Stimulated activated naive CD8-positive, alpha-beta T cell treated with anti-CD3 and anti-CD28 coated beads, Interleukin-15, amount 100 ng/mL, for 72 hours (primary cell): ENCODE measurements around the gene IFNLR1.

Experiments used
- ATAC-seq: fragments of 150-1000 bp; cut with Tn5 transposase; 2 replicates; pipeline ENCODE4 v1.10.0; 2021; ENCODE audit warnings: mild to moderate bottlenecking, moderate library complexity
- DNase-seq, 2 donors: peaks; one replicate each; pipeline ENCODE4 v3.0.0; 2021 to 2022
- H3K27ac Mint-ChIP-seq, 2 donors: one replicate each; pipeline ENCODE4 v1.8.0; 2022; ENCODE audit warnings: mild to moderate bottlenecking in 2 of 2, mixed read lengths in 2 of 2, moderate library complexity in 2 of 2
- H3K27me3 Mint-ChIP-seq: one replicate; pipeline ENCODE4 v1.8.0; 2022; ENCODE audit warnings: mixed read lengths
- H3K4me1 Mint-ChIP-seq: one replicate; pipeline ENCODE4 v1.8.0; 2022; ENCODE audit warnings: mild to moderate bottlenecking, mixed read lengths
- H3K4me3 Mint-ChIP-seq, 2 donors: one replicate each; pipeline ENCODE4 v1.8.0; 2022; ENCODE audit warnings: mild to moderate bottlenecking in 2 of 2, mixed read lengths in 2 of 2, moderate library complexity in 1 of 2
- H3K9me3 Mint-ChIP-seq, 2 donors: one replicate each; pipeline ENCODE4 v1.8.0; 2022; ENCODE audit warnings: mixed read lengths in 2 of 2

IFNLR1 gene

GRCh38 chr1:24117132-24117531 lies 70.0 kb downstream of the IFNLR1 start:
- ATAC-seq (no peak), DNase-seq (no peak)
- Mint-ChIP-seq H3K27me3 (peaks cover 18% of the 10 kb centered on the region), H3K9me3 (no peaks in the 10 kb centered on the region), H3K4me3 (no peak overlapping the region), H3K27ac (no peak overlapping the region), H3K4me1 (peaks cover 7% of the 10 kb centered on the region)

GRCh38 chr1:24114753-24115152 lies 72.3 kb downstream of the IFNLR1 start:
- H3K4me1 Mint-ChIP-seq = peaks cover 9% of the 10 kb centered on the region
- no peaks in the 10 kb centered on the region for H3K9me3 Mint-ChIP-seq
- peaks cover 30% of the 10 kb centered on the region for H3K27me3 Mint-ChIP-seq
- no peak for ATAC-seq
- no peak overlapping the region for H3K4me3 Mint-ChIP-seq
- H3K27ac Mint-ChIP-seq = no peak overlapping the region
- no peak for DNase-seq

DNA sequence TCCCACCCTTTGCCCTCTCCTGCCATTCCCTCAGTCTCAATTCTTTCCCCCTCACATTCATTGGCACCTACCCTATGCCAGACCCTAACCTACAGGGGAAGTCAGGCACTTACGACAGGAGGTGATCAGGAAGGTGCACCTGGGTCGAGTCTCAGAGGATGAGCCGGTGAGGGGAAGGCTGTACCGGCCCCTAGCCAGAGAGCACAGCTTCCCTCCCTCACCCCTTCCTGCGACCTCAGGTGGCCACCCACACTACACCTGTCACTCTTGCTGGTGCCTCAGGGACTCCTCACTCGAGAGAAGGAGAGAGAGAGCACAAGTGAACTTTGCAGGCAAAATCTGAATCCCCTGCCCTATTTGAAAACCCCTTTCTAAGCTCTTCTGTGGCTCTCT lies 73.5 kb downstream of the IFNLR1 start:
- Mint-ChIP-seq H3K27ac (no peak overlapping the region), H3K9me3 (no peaks in the 10 kb centered on the region), H3K27me3 (peaks cover 30% of the 10 kb centered on the region), H3K4me1 (peaks cover 9% of the 10 kb centered on the region), H3K4me3 (no peak overlapping the region)
- ATAC-seq (no peak), DNase-seq (no peak)

- ATAC-seq (peak; percentile 99), DNase-seq (peak; percentile 47 to 71)
- Mint-ChIP-seq H3K4me3 (peak within 1 kb of the TSS in 1 of 2 donors; percentile 23), H3K27me3 (peaks cover 30% of the 10 kb centered on the region), H3K4me1 (peaks cover 9% of the 10 kb centered on the region), H3K27ac (peak within 1 kb of the TSS in 1 of 2 donors; percentile 1), H3K9me3 (no peaks in the 10 kb centered on the region)
These were observed 74.9 kb downstream of the IFNLR1 start, which contains the start of gene MYOM3 for GRCh38 chr1:24111996-24112779. MYOM3 (minus strand) TSS chr1:24112135; CDS start chr1:24108636, 3,499 bp downstream.

DNA sequence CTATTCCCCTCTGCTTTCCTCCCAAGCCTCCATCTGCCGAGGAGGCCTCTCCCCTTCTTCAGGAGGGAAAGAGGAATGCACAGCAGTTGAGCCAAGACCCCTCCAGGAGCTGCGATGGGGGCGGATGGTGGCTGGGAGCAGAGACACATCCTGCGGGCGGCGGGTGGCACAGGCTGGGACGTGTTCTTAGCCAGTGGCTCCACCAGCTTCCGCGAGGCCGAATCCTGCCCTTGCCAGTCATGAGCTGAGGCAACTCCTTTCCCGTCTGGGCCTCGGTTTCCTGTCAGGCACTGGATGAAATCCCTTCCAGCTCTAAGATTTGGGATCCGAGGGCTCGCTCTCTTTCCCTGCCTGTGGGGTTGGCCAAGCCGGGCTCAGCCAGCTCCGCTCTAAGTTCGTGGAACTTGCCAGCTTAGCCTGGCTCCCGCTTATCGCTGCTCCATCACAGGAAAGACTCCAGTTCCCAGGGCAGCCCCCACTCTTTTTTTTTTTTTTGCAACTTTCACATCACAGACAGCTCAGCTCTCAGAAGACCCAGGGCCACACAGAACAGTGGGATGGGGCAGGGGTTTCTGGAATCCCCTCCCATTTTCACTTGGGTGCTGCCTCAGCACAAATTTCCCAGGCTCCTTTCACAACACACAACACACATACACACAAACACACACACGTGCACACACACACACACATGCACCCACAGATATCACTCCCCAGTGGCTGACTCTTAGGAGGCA lies 75.7 kb downstream of the IFNLR1 start:
- H3K27me3 Mint-ChIP-seq = peaks cover 30% of the 10 kb centered on the region
- no peak for ATAC-seq
- DNase-seq = no peak
- no peak overlapping the region for H3K27ac Mint-ChIP-seq
- no peaks in the 10 kb centered on the region for H3K9me3 Mint-ChIP-seq
- H3K4me1 Mint-ChIP-seq = peaks cover 9% of the 10 kb centered on the region
- no peak overlapping the region for H3K4me3 Mint-ChIP-seq

DNA sequence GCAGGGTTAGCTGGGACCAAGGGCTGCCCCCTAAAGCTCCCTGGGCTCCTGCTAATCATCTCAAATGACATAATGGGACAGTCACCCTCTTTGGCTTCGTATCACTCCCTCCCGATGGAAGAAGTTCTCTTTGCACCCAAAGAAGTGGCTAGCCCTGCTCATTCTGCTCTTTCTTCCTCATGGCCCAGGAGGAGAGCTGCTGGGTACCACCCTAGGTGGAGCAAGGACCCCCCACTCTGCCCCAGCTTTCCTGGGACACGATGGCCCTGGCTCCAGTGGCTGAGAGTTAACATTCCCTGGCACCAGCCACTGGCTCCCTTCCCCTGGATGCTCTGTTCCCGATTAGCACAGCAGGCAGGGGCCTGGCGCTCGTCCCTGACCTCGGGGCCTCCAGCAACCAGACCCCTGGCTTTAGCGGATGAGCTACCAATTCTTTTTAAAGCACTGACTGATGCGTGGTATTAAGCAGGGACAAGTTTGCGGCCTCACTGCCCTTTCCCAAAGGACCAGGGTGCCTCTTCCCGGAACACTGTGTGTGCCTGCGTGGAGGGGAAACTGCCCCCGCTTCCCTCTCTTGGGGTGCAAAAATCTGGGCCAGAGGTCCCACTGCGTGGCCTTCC lies 76.3 kb downstream of the IFNLR1 start:
- H3K4me3 Mint-ChIP-seq = no peak overlapping the region
- H3K27me3 Mint-ChIP-seq = peaks cover 30% of the 10 kb centered on the region
- H3K9me3 Mint-ChIP-seq = no peaks in the 10 kb centered on the region
- H3K4me1 Mint-ChIP-seq = peaks cover 9% of the 10 kb centered on the region
- DNase-seq (no peak), ATAC-seq (no peak)
- H3K27ac Mint-ChIP-seq = no peak overlapping the region

DNA sequence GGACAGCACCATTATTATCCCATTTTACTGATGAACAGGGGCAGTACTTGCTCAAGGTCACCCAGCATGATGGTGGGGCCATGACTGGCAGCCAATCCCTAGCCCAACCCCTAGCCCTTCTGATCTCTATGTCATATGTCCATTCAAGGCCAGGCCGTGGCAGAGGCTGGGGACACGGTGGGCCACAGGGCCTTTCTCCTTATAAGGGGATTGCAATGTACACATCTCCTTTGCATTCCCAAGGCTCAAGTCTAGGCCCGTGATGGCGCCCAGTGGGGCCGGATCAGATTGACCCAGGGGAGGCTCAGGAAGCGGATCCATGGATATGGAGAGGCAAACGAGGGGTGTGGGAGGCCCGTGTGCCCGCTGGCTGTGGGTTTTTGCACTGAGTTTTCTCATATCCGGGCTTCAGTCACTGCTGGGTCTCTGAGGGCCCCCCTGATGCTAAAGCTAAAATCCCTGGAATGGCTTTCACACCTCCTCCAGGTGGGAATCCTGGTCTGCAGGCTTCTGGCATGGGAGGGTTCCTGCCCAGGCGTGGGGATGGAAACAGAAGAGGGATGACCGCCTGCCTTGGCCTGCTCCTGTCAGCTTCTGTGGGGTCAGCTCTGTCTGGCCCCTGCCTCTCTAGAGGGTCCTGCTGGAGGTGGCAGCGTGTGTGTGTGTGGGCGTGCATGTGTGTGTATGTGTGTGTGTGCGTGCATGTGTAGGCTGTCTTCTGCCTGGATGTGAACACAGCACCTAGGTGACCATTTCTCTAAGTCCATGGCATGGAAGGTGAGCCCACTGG lies 77.2 kb downstream of the IFNLR1 start:
- no peak overlapping the region for H3K4me3 Mint-ChIP-seq
- no peaks in the 10 kb centered on the region for H3K9me3 Mint-ChIP-seq
- ATAC-seq (no peak), DNase-seq (no peak)
- peaks cover 30% of the 10 kb centered on the region for H3K27me3 Mint-ChIP-seq
- H3K4me1 Mint-ChIP-seq = peaks cover 9% of the 10 kb centered on the region
- peak overlapping the region in 1 of 2 donors; percentile 75 for H3K27ac Mint-ChIP-seq

DNA sequence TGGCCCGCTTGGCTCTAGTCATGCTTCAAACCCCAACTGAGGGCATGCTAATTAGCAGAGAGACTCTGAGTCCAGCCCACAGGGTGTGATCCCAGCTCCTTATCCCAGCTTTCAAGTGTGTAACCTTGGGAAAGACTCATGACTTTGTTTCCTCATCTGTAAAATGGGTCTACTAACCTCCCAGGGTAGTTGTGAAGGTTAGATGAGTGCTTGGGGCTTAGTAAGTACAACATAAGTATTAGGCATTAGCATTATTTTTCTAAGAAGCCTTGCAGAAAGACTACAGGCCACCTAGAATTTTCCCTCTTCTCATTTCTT lies 78.0 kb downstream of the IFNLR1 start:
- no peak overlapping the region for H3K27ac Mint-ChIP-seq
- H3K4me1 Mint-ChIP-seq = peaks cover 9% of the 10 kb centered on the region
- H3K9me3 Mint-ChIP-seq = no peaks in the 10 kb centered on the region
- ATAC-seq (no peak), DNase-seq (no peak)
- no peak overlapping the region for H3K4me3 Mint-ChIP-seq
- peaks cover 27% of the 10 kb centered on the region for H3K27me3 Mint-ChIP-seq

GRCh38 chr1:24108334-24109165 lies 78.5 kb downstream of the IFNLR1 start:
- Mint-ChIP-seq H3K9me3 (no peaks in the 10 kb centered on the region), H3K4me1 (peaks cover 9% of the 10 kb centered on the region), H3K4me3 (no peak overlapping the region), H3K27ac (no peak overlapping the region), H3K27me3 (peaks cover 21% of the 10 kb centered on the region)
- ATAC-seq = no peak
- no peak for DNase-seq

GRCh38 chr1:24107462-24108138 lies 79.5 kb downstream of the IFNLR1 start:
- Mint-ChIP-seq H3K4me1 (peaks cover 7% of the 10 kb centered on the region), H3K27me3 (peaks cover 17% of the 10 kb centered on the region), H3K4me3 (no peak overlapping the region), H3K9me3 (no peaks in the 10 kb centered on the region), H3K27ac (no peak overlapping the region)
- ATAC-seq (no peak), DNase-seq (no peak)

- Mint-ChIP-seq H3K4me1 (no peaks in the 10 kb centered on the region), H3K9me3 (no peaks in the 10 kb centered on the region), H3K27ac (no peak overlapping the region), H3K27me3 (no peaks in the 10 kb centered on the region), H3K4me3 (no peak overlapping the region)
- DNase-seq = no peak
- no peak for ATAC-seq
These were observed 81.5 kb downstream of the IFNLR1 start for GRCh38 chr1:24105368-24106160.

DNA sequence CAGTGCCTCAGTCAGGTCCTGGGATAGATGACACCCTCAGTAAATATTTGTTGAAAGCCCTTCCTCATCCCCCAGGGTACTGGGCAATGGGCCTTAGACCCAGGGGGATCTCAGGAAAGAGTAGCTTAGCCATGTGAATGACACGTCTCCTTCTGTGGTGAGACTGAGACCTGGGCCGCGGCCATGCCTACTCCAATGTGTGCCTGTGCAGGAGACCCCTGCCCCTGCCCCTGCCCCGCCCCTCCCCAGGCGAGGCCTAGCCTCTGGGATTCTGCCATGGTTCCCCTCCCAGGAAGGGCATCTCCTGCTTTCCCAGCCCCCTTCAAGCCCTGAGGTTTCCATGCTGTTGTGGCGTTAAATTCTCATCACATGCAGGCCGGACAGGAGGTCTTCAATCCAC lies 82.2 kb downstream of the IFNLR1 start:
- Mint-ChIP-seq H3K9me3 (no peaks in the 10 kb centered on the region), H3K4me3 (no peak overlapping the region), H3K27ac (no peak overlapping the region), H3K27me3 (no peaks in the 10 kb centered on the region), H3K4me1 (no peaks in the 10 kb centered on the region)
- no peak for DNase-seq
- no peak for ATAC-seq
